Upper lobe of left lung (tissue), 4 donors: ENCODE data around the gene PARVA.

Experiments
- POLR2A ChIP-seq, 4 donors: fragments of 450-650 bp; IDR thresholded peaks; one replicate each; pipeline ENCODE4 v1.5.1; 2016 to 2017; ENCODE audit warnings: antibody characterized with exemption in 4 of 4, mild to moderate bottlenecking in 2 of 4
- POLR2AphosphoS5 ChIP-seq, 2 donors: sonication (generic); formaldehyde crosslinking; IDR thresholded peaks; one replicate each; pipeline ENCODE4 v1.5.1; 2017; ENCODE audit warnings: antibody characterized with exemption in 2 of 2
- TF ChIP-seq, protein P1 (sequence below), 6 experiments: fragments of 450-650 bp in 4 of 6; fragments of 200-600 bp in 2 of 6; sonication (generic) in 2 of 6; IDR thresholded peaks; one replicate each; pipeline ENCODE4 v1.5.1; 2016 to 2019; ENCODE audit warnings: antibody characterized with exemption in 6 of 6

DNA sequence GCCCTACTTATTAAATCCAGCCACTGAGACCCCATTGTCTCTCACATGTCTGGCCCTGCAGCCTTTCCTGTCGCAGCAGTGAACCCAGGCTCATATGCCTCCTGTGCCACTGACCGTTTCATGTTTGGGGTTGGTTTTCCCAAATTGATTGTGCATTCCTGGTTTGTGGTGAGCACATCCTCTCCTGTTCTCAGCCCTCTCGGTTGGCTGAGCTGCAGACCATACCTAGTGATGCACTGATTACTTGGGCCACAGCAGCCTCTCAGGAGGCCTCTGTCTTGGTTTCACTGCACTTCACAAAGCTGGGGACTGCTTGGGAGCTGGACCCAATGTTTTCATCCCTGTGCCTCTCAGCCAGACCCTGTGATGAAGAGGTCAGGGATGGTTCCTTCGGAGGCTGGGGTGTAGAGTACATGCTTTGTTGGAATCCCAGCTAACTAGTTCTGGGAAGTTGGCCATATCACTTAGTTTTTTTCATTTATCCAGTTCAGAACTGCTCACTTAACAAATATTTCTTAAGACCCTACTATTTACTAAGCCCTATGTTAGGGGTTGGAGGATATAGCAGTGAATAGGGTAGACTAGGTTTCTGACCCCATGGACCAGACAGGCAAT lies 30.9 kb downstream of the PARVA start:
- TF ChIP-seq POLR2A (IDR thresholded peaks at IDR 0.05) (no peak), POLR2AphosphoS5 (IDR thresholded peaks at IDR 0.05) (no peak)
- TF ChIP-seq, protein P1, sequence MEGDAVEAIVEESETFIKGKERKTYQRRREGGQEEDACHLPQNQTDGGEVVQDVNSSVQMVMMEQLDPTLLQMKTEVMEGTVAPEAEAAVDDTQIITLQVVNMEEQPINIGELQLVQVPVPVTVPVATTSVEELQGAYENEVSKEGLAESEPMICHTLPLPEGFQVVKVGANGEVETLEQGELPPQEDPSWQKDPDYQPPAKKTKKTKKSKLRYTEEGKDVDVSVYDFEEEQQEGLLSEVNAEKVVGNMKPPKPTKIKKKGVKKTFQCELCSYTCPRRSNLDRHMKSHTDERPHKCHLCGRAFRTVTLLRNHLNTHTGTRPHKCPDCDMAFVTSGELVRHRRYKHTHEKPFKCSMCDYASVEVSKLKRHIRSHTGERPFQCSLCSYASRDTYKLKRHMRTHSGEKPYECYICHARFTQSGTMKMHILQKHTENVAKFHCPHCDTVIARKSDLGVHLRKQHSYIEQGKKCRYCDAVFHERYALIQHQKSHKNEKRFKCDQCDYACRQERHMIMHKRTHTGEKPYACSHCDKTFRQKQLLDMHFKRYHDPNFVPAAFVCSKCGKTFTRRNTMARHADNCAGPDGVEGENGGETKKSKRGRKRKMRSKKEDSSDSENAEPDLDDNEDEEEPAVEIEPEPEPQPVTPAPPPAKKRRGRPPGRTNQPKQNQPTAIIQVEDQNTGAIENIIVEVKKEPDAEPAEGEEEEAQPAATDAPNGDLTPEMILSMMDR (IDR thresholded peaks at IDR 0.05), result no peak
